HAP-1 (cell line): Measurements from ENCODE around the gene CEP57L1.

Experiments used
- DNase-seq, 2 experiments: peaks; one replicate each; pipeline ENCODE4 v3.0.0-alpha.2; 2016 to 2020; ENCODE audit warnings: low spot score in 2 of 2
- H3K27me3 ChIP-seq: fragments of 250-450 bp; sonication (Bioruptor Pico); 2 replicates; pipeline ENCODE4 v1.5.1; 2020; ENCODE audit warnings: low read depth, mild to moderate bottlenecking, moderate library complexity
- H3K36me3 ChIP-seq: fragments of 250-450 bp; sonication (Bioruptor Pico); replicated peaks from 2 replicates; pipeline ENCODE4 v1.5.1; 2020; ENCODE audit warnings: mild to moderate bottlenecking
- H3K4me1 ChIP-seq: fragments of 250-450 bp; sonication (Bioruptor Pico); 2 replicates; pipeline ENCODE4 v1.5.1; 2020; ENCODE audit warnings: mild to moderate bottlenecking
- H3K4me3 ChIP-seq: fragments of 250-450 bp; sonication (Bioruptor Pico); 2 replicates; pipeline ENCODE4 v1.5.1; 2020; ENCODE audit warnings: mild to moderate bottlenecking, moderate library complexity
- H3K9me3 ChIP-seq: fragments of 250-450 bp; sonication (Bioruptor Pico); 2 replicates; pipeline ENCODE4 v1.5.1; 2020; ENCODE audit warnings: mild to moderate bottlenecking, moderate library complexity
- in situ Hi-C: fragments of 300-500 bp; cut with MboI; formaldehyde crosslinking; loops from 3 replicates; pipeline ENCODE4 v1.14.3; 2020; ENCODE audit warnings: low sequenced_read_pairs, inconsistent platforms, mixed read lengths

CEP57L1 gene

DNA sequence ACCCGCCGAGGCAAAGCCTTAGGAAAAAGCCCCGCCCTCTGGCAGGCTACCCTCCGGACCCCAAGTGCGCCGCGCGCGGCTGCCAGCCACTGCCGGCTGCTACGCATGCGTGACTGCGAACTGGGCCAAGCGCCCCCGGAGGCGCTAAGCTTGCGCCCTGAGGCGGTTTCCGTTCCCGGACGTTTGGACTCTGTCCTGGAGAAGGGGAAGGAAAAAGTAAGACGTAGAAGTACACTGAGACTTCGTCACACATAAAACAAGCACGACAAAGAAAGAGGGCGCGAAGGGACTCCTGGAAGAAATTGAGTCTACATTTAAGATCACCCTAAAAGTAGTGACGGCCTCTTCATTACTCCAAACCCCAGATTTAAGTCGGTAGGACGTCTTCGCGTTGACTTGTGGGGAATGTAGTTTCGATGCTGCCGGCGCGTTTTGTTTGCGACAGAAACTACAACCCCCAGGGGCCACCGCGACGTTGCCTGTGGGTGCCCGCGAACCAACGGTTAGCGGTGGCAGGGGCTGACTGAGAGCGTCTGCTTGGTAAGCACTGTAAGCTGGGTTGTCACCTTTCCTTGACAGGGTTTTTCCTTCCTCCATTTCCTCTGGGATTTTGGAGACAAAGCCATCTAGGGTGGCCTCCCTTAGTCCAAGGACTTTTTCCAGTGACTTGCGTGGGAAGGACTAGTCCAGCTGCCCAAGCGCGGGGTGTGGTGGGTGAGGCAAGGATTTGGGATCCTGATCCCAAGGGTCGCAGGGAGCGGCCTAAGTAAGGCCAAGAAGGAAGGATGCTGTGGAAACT is at the start of gene CEP57L1:
Gene CEP57L1, plus strand, starts transcription at position 472 of the 799 bp plus-strand sequence. CDS start 49,715 bp downstream, outside the sequence.
- H3K4me3 ChIP-seq: peak within 1 kb of the TSS; percentile 54
- no peaks in the 10 kb centered on the region for H3K9me3 ChIP-seq
- H3K4me1 ChIP-seq: peaks cover 13% of the 10 kb centered on the region; the same call in 1 of the 2 replicates
- H3K27me3 ChIP-seq: no peaks in the 10 kb centered on the region
- in situ Hi-C loops: loop anchor here (10.0 kb wide), 1 partner anchor 290 kb away; the partner anchor contains the start of gene CD164
- H3K36me3 ChIP-seq: no peaks in the 10 kb centered on the region
- DNase-seq: peak; percentile 93 to 99

DNA sequence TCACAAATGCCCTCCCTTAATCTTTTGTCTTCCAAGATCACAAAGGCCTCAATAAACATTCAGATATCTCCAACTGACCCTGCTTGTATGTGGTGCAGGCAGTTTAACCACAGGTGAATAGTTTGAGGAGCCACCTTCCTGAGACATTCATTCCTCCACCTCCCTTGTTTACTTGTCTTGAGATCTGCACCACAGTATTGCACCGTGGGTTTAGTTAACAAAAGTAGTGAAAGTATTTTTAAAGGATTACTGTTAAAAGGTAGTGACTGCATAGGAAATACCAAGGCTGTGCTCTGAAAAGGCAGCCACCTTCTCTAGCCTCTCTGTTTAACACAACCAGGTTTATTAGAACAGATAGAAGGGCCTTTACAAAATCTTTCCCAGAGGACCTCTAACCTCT is 47.1 kb upstream of the CEP57L1 start:
- Histone ChIP-seq H3K27me3 (no peaks in the 10 kb centered on the region), H3K4me1 (peaks cover 3% of the 10 kb centered on the region), H3K36me3 (no peaks in the 10 kb centered on the region), H3K4me3 (no peak overlapping the region), H3K9me3 (no peaks in the 10 kb centered on the region; the same call in 1 of the 2 replicates)
- in situ Hi-C loops: no loop called here
- DNase-seq: no peak

DNA sequence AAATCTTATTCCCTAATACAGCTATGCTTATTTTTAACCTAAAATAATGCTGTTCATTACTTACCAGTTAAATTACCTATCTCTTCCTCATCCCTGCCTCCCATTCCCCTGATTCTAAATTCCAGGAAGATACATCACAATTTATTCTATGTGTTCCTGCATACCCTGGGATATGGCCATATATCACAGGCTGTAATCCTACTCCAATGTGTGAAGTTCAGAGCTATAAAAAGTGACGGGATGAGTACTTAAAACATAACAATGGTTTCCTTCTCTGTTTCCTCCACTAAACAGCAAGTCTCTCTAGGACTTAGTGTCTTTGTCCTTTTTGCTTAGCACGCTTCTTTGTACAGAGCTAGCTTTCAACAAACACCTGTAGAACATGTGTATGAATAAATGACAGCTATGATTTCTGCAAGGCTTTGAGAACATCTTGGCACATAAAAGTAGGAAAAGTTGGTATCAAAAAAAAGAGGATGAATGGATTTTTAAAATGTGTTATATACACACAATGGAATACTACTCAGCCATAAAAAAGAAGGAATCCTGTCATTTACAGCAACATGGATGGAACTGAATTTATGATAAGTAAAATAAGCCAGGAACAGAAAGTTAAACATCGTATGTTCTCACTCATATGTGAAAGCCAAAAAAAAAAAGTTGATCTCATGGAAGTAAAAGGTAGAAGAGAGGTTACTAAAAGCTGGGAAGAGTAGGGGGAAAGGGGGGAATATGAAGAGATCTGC is 46.5 kb upstream of the CEP57L1 start:
- Histone ChIP-seq H3K36me3 (no peaks in the 10 kb centered on the region), H3K4me1 (peaks cover 9% of the 10 kb centered on the region), H3K4me3 (no peak overlapping the region), H3K9me3 (no peaks in the 10 kb centered on the region; the same call in 1 of the 2 replicates), H3K27me3 (no peaks in the 10 kb centered on the region)
- in situ Hi-C loops: no loop called here
- DNase-seq: no peak

DNA sequence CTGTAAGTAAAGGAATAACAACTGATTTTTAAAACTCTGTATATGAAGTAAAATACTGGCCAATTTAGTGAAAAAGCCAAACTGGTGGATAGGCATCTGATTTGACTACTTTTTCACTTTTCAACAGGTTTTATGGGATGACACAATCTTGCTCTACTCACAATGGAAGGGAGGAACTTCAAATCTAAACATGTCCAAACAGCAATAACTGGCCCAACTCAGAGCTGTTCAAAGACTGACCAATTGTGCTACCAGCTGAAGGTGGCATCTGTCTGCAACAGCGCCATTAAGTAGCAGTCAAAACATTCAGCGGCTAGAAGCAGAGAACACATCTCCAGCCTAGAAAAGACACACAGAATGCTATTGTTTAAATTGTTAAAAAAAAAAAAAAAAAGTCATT is 45.3 kb upstream of the CEP57L1 start:
- Histone ChIP-seq H3K9me3 (no peaks in the 10 kb centered on the region; the same call in 1 of the 2 replicates), H3K36me3 (no peaks in the 10 kb centered on the region), H3K4me1 (peaks cover 10% of the 10 kb centered on the region), H3K27me3 (no peaks in the 10 kb centered on the region), H3K4me3 (no peak overlapping the region)
- in situ Hi-C loops: loop anchor here (25.0 kb wide), 1 partner anchor 938 kb away; no protein-coding TSS in a partner anchor
- DNase-seq: no peak

DNA sequence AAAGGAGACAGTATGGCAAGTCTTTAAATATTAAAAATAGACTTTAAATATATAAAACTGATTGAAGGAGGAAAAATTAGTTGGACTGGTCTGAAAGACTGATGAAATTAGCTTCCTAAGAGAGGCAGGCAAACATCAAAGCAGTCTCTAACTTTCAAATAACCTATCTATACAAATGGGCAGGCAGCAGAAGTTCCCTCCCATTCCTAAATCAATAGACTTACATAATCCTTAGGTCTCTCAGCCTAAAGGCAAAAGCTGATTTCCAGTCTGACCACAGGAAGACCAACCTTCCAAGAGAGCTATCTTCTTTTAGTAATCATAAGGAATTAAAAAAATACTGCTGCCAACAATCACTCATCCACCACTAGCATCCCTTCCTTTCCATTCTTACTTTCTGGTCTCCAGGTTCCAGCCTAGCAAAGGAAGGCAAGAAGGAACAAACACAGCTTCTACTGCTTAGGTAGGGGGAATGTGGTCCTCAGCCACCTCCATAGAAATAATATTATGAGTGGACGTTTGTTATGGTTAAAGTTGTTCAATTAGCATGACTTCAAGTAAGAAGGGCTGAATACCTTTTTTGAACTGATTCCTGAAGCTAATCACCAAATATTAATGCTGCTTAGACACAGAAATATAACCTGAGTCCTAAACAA is 44.7 kb upstream of the CEP57L1 start:
- Histone ChIP-seq H3K9me3 (no peaks in the 10 kb centered on the region; the same call in 1 of the 2 replicates), H3K4me3 (no peak overlapping the region), H3K4me1 (peaks cover 10% of the 10 kb centered on the region), H3K36me3 (no peaks in the 10 kb centered on the region), H3K27me3 (no peaks in the 10 kb centered on the region)
- DNase-seq: no peak
- in situ Hi-C loops: loop anchor here (25.0 kb wide), 1 partner anchor 938 kb away; no protein-coding TSS in a partner anchor

DNA sequence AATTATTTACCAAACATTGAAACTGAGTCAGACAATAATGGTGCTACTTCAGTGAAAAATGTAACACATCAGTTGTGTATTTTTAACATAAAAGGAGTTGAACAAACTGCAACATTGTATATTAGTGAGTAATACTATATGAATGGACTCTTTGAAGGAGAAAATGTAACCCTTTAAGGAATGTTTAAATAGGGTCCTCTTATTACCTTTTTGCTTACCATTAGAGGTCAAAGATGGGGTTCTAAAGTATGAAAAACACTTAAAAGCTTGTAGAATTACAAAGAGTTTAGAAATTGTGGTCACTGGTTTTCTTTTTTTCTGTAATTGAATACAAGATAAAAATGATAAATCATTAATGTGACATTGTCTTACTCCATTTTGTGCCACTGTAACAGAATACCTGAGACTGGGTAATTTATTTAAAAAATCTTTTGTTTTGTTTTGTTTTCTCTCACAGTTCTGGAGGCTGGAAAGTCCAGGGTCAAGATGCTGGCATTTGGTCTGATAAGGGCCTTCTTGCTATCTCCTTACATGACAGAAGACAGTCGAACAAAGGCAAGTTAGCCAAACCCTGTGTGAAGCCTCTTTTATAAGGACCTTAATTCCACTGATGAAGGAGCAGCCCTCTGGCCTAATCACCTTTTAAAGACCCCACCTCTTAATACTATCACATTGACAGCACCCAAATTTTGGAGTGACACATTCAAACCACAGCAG is 43.8 kb upstream of the CEP57L1 start:
- in situ Hi-C loops: loop anchor here (25.0 kb wide), 1 partner anchor 939 kb away; no protein-coding TSS in a partner anchor
- H3K4me3 ChIP-seq: no peak overlapping the region

DNA sequence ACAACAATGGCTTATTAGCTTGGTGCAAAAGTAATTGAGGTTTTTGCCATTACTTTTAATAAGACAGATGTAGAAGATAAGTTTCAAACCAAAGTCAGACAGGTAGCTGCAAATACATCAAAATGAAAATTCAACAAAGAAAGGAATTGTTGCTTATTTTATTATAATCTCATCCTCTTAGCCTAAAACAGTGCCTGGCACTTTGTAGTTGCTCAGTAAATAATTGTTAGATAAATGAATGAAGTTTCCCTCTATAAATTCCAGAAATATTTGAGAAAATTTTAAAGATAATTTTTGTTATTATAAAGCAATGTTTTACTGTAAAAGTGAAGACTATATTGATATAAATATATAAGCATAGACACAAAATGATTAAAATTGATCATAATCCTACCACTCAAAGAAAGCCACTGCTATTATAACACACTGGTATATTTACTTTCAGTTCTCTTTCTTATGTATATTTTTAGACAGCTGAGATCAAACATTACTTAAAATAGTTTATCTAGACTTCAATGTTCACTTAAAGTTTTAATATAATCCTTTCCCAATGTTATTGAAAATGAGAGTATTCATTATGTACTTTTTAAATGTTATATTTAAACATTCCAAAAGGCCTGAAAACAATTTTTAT is 43.2 kb upstream of the CEP57L1 start:
- no peak for DNase-seq
- H3K27me3 ChIP-seq: no peaks in the 10 kb centered on the region
- H3K4me1 ChIP-seq: peaks cover 10% of the 10 kb centered on the region
- in situ Hi-C loops: loop anchor here (25.0 kb wide), 1 partner anchor 940 kb away; no protein-coding TSS in a partner anchor
- no peak overlapping the region for H3K4me3 ChIP-seq
- H3K36me3 ChIP-seq: no peaks in the 10 kb centered on the region
- no peaks in the 10 kb centered on the region for H3K9me3 ChIP-seq

More for the DNA sequence above, 43.8 kb upstream of the CEP57L1 start:
- H3K9me3 ChIP-seq: no peaks in the 10 kb centered on the region
- no peaks in the 10 kb centered on the region for H3K36me3 ChIP-seq
- peaks cover 10% of the 10 kb centered on the region for H3K4me1 ChIP-seq
- no peak for DNase-seq
- H3K27me3 ChIP-seq: no peaks in the 10 kb centered on the region

DNA sequence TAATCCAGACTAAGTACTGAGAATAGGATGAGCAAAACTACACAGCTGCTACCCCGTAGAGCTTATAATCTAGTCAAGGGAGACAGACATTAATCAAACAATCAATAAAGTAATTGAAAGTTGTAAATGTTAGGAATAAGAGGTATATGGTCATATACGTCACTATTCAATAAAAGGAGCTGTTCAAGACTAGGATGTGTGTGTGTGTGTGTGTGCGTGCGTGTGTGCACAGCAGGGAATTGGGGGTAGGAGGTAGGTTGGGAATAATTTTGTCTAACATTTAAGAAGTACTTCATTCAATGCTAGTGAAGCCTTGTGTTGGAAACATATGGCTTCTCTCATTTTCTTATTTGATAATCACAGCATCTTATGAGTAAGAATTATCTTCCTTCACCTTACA is 42.5 kb upstream of the CEP57L1 start:
- Histone ChIP-seq H3K4me3 (no peak overlapping the region), H3K36me3 (no peaks in the 10 kb centered on the region), H3K9me3 (no peaks in the 10 kb centered on the region), H3K27me3 (no peaks in the 10 kb centered on the region), H3K4me1 (peaks cover 10% of the 10 kb centered on the region)
- in situ Hi-C loops: loop anchor here (25.0 kb wide), 1 partner anchor 941 kb away; no protein-coding TSS in a partner anchor
- DNase-seq: peak in 1 of 2 experiments; percentile 17

DNA sequence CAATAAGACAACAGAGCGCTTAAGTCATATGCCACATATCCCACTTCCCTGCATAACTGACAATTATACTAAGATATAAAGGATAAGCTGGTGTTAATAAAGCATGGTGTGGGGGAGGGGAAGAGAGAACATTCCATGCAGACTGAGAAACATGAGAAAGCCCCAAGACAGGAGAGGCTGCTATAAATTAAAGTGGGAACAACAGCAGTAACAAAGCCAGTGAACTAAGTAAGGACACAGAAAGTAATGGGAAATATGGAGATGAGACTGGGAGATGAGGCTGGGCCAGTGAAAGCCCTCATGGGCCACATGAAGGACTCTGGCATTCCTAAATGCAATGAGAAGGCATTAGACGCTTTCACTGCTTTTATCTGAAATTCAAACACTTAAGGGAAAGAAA is 42.0 kb upstream of the CEP57L1 start:
- H3K9me3 ChIP-seq: no peaks in the 10 kb centered on the region
- no peaks in the 10 kb centered on the region for H3K36me3 ChIP-seq
- H3K27me3 ChIP-seq: no peaks in the 10 kb centered on the region
- in situ Hi-C loops: loop anchor here (25.0 kb wide), 1 partner anchor 941 kb away; no protein-coding TSS in a partner anchor
- H3K4me3 ChIP-seq: no peak overlapping the region
- peak; percentile 45 to 55 for DNase-seq
- peaks cover 10% of the 10 kb centered on the region for H3K4me1 ChIP-seq

DNA sequence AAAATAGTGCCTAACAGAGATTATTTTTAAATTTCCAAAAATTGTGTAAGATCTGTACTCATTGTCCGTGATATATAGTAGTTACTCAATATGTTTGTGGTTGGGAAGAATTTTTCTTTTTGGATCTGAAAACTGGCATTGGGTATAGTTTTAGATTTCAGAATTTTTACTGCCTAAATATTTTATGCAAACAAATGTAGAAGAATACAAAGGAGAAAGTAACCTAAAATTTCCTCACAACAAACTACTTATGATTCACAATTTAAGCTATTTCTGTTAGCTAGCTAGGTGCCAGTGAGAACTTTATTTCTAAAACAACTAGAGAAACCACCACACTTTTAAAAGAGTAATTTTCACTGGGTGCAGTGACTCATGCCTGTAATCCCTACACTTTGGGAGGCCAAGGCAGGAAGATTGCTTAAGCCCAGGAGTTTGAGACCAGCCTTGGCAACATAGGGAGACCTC is 39.5 kb upstream of the CEP57L1 start:
- peaks cover 10% of the 10 kb centered on the region for H3K4me1 ChIP-seq
- H3K9me3 ChIP-seq: no peaks in the 10 kb centered on the region
- no peaks in the 10 kb centered on the region for H3K36me3 ChIP-seq
- in situ Hi-C loops: loop anchor here (25.0 kb wide), 1 partner anchor 944 kb away; no protein-coding TSS in a partner anchor
- no peak overlapping the region for H3K4me3 ChIP-seq
- no peak for DNase-seq
- H3K27me3 ChIP-seq: no peaks in the 10 kb centered on the region

DNA sequence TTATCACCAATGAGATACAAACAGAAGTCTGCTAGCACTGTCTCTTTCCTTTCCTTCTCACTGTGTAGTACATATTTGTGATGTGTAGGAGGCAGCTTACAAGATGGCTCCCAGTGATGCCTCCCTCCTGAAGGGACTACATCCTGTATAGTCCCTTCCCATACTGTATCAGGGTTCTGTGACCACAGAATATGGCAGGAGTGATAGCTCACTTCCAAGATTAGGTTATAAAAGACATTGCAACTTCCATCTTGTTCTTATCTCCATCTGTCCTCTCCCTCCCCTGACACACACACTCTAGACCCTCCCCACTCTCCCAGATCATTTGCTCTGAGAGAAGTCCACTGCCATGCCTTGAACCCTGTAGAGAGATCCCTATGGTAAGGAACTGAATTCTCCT is 38.6 kb upstream of the CEP57L1 start:
- Histone ChIP-seq H3K4me1 (peaks cover 10% of the 10 kb centered on the region), H3K27me3 (no peaks in the 10 kb centered on the region), H3K9me3 (no peaks in the 10 kb centered on the region), H3K4me3 (no peak overlapping the region), H3K36me3 (no peaks in the 10 kb centered on the region)
- DNase-seq: no peak
- in situ Hi-C loops: loop anchor here (25.0 kb wide), 1 partner anchor 944 kb away; no protein-coding TSS in a partner anchor

DNA sequence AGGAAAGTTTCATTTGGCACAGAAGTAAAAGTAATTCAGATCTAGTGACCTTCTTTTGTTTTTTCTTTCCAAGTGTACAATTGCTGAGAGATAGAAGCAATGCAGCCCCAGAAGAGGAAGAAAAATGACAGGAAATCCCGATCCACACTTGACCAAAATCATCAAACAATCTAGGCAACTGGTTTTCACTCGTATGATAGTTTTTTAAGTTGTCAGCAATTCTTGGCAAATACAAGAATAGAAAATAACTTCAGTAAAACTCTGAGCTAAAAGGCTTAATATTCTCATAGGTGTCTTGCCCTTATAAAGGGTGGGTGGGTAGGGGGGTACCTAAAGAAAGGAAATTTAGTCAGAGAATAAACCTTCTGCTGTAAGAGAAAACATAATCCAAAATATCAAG is 36.7 kb upstream of the CEP57L1 start:
- no peak overlapping the region for H3K4me3 ChIP-seq
- H3K9me3 ChIP-seq: no peaks in the 10 kb centered on the region
- no peaks in the 10 kb centered on the region for H3K27me3 ChIP-seq
- in situ Hi-C loops: loop anchor here (25.0 kb wide), 1 partner anchor 946 kb away; no protein-coding TSS in a partner anchor
- DNase-seq: no peak
- H3K4me1 ChIP-seq: peaks cover 3% of the 10 kb centered on the region
- no peaks in the 10 kb centered on the region for H3K36me3 ChIP-seq
